ENCODE measurements around the gene ME3.

- TF ChIP-seq POLR2A (IDR thresholded peaks at IDR 0.05) = no peak
- TF ChIP-seq, protein P1, sequence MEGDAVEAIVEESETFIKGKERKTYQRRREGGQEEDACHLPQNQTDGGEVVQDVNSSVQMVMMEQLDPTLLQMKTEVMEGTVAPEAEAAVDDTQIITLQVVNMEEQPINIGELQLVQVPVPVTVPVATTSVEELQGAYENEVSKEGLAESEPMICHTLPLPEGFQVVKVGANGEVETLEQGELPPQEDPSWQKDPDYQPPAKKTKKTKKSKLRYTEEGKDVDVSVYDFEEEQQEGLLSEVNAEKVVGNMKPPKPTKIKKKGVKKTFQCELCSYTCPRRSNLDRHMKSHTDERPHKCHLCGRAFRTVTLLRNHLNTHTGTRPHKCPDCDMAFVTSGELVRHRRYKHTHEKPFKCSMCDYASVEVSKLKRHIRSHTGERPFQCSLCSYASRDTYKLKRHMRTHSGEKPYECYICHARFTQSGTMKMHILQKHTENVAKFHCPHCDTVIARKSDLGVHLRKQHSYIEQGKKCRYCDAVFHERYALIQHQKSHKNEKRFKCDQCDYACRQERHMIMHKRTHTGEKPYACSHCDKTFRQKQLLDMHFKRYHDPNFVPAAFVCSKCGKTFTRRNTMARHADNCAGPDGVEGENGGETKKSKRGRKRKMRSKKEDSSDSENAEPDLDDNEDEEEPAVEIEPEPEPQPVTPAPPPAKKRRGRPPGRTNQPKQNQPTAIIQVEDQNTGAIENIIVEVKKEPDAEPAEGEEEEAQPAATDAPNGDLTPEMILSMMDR (IDR thresholded peaks at IDR 0.05) = no peak
These were observed 1.7 kb upstream of the ME3 start for GRCh38 chr11:86673872-86674750.

All from Peyer's patch (tissue), 4 donors.